Measurements from ENCODE around the gene CYP4X1.
"Not testable (repeated sequence)": the region's sequence is repeated elsewhere in the genome, so short reads cannot be mapped to it uniquely, and the experiment has no call there.

CYP4X1 gene, protein sequence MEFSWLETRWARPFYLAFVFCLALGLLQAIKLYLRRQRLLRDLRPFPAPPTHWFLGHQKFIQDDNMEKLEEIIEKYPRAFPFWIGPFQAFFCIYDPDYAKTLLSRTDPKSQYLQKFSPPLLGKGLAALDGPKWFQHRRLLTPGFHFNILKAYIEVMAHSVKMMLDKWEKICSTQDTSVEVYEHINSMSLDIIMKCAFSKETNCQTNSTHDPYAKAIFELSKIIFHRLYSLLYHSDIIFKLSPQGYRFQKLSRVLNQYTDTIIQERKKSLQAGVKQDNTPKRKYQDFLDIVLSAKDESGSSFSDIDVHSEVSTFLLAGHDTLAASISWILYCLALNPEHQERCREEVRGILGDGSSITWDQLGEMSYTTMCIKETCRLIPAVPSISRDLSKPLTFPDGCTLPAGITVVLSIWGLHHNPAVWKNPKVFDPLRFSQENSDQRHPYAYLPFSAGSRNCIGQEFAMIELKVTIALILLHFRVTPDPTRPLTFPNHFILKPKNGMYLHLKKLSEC

DNA sequence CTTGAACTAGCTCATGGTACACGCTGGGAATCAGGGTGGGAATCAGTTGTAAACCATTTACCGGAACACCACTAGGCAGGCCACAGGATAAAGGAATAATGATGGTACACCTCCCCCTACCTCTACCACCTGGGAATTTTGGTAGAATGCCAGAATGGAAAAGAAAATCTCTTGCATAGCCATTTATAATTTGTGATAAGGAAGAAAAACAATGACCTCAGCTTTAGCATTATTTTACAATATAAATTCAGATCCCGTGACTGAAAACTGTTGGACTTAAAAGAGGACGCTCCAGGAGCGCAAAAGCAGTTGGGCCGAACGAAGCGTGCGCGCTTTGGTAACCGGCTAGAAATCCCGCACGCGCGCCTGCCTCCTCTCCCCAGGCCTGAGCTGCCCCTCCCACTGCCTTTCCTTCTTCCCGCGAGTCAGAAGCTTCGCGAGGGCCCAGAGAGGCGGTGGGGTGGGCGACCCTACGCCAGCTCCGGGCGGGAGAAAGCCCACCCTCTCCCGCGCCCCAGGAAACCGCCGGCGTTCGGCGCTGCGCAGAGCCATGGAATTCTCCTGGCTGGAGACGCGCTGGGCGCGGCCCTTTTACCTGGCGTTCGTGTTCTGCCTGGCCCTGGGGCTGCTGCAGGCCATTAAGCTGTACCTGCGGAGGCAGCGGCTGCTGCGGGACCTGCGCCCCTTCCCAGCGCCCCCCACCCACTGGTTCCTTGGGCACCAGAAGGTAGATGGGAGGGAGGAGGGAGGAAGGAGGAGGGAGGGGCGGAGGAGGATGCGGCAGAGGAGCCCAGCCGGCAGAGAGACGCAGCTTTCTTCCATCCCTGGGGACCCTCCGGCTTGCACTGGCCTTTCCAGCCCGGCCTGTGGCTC lies at the start of gene CYP4X1:
CYP4X1 (plus strand) TSS at position 402 of the 873 bp plus-strand sequence; CDS start at position 551, 149 bp downstream.
- DNase-seq, result no peak

DNA sequence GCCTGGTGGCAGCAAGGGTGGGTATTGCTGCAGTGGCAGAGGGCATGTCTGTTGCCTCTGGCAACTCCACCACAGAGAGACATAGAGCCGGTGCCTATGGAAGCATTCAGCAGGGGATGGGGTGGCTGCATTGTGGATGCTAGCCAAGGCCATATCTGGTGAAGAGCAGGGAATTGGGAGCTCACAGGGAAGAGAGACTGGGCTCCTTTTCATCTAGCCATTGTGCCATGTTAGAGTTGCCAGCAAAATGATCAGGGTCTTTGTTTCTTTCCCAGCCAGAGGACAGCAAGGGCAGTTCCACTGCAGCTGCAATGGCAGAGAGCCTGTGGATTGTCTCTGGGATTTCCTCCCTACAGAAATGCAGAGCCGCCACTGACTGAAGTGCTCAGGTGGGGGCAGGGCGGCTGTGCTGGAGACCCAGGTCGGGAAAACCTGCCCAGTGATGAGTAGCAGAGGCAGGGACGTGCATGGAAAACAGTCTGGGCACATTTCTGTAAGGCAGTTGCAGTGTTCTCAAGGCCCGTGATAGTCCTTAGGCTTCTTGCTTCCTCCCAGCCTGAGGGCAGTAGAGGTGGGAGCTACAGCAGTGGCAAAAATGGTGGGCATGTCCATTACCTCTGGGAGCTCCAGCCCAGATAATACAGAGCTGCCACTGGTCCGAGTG lies 40.2 kb upstream of the CYP4X1 start:
- no peak for DNase-seq

DNA sequence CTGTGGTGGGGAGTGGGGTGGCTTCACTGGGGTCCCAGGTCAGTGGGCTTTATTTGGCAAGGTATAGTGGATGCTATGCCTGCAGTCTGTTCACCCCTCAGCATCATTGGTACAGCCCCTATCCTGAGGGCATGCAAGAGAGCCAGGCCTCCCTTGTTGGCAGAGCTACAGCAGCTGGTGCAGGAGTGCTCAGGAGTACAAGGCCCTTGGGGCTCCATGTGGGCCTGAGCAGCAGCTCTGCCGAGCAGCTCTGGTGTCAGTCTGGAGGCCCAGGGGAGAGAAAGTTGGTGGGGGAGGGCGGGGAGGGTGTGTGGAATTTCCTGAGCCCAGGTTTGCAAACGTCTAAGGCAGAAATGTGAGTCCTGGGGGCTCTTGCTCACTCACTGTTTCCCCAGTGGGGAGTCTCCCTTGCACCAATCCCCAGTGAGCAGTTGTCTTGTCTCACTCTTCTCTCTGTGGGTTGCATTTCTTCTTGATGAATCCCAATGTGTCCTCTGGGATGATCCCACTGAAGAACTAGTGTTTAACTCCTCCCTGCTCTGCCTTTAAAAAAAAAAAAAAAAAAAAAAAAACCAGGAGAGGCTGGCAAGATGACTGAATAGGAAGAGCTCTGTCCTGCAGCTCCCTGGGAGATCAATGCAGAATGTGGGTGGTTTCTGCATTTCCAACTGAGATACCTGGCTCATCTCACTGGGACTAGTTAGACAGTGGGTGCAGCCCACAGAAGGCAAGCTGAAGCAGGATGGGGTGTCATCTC lies 39.5 kb upstream of the CYP4X1 start:
- DNase-seq, result no peak

DNA sequence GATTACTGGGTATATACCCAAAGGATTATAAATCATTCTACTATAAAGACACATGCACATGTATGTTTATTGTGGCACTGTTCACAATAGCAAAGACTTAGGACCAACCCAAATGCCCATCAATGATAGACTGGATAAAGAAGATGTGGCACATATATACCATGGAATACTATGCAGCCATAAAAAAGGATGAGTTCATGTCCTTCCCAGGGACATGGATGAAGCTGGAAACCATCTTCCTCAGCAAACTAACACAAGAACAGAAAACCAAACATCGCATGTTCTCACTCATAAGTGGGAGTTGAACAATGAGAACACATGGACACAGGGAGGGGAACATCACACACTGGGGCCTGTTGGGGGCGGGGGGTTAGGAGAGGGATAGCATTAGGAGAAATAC lies 32.9 kb upstream of the CYP4X1 start:
- DNase-seq, result not testable (repeated sequence)

DNA sequence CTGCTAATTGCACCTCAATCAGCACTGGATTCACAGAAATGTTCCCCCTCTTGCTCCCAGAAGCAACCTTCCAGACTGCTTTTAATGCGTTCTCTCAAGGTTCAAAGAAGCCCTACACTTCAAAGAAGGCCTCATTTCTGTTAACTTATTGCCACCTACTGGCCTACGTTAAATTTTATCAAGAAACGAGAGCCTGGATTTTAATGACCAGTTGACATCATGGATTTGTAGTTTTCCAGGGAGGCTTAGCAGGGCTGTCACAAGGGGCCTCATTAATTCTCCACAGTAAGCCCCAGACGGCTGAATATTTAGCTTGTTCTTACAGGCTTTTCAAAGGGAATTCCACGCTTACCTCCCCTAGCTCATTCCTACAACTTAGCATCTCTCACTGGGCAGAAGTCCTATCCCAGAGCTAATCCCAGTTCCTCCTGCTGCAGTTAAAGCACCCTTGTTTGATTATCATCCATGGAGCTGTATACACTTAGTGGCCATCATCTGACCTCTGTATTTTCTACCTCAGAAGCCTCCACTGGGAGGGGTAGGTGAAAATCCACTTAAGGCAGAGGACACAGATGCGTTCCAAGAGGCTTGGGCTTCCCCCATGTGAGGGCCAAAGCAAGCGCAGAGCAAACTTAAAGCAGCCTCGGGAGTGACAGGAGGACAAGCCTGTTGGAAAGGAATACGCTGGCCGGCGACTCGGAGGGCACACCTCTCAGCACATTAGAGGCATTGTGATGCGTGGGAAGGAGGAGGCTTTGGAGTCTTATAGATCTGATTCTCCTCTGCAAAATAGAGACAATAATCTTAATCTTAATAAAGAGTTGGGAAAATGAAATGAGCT lies 32.2 kb upstream of the CYP4X1 start:
- no peak for DNase-seq

DNA sequence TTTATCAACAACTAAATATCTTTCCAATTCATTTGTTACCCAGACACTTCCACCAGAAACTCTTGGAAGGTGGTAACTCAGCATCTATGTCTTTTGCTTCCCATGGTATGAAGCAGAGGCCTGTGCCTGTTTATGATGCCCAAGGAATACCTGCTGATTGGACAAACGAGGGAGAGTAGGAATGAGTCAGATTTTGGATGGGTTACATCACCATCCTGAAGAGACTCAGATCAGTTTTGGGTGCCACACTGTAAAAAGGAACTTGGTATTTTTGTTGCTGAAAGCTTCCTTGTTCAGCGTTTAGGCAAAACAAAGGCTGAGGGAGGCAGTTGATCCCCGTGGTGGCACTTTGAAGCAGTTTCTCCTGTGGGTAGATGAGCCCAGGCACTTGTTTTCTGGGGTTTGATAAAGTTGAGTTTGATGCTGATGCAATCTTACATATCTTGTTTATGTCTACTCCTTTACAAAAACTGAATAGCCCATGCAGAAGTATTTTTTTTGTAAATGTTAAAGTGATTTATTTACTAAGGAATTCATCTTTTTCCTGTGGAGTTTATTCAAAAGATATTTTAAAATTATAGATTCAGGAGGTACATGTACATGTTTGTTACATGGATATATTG lies 26.7 kb upstream of the CYP4X1 start:
- no peak for DNase-seq

DNA sequence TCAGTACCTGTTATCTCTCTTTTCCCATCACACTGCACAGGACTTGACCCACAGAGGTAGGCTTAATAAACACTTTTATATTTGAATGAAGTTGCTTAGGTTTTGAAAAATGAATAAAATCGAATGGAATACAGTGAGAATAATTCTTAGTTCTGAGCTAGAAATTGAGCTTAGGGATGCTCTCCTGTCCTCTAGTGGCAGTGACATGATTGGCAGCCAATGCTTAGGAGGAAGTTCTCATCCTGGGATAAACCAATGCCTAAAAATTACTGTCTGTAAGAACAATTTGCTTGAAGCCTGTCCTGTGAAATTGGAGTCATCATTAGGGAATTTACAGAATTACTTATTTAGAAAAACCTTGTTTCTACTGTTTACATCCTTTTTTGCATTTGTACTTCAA lies 21.3 kb upstream of the CYP4X1 start:
- no peak for DNase-seq

DNA sequence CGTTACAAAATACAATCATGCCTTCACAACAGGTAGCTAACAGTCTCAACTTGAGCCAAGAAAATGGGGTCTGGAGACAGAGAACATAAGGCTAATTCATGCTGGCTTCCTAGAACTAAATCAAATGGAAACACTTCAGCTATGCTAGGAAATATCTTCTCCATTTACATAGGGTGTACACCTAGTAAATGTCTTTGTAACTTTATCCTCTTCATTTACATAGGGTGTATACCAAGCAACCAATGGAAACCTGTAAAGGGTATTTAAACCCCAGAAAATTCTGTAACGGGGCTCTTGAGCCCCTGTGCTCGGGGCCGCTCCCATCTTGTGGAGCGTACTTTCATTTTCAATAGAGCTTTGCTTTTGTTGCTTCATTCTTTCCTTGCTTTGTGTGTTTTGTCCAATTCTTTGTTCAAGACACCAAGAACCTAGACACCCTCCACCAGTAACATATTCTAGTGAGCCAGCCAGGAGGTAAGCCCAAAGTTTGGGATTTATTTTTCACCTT lies 19.5 kb upstream of the CYP4X1 start:
- DNase-seq, result no peak

DNA sequence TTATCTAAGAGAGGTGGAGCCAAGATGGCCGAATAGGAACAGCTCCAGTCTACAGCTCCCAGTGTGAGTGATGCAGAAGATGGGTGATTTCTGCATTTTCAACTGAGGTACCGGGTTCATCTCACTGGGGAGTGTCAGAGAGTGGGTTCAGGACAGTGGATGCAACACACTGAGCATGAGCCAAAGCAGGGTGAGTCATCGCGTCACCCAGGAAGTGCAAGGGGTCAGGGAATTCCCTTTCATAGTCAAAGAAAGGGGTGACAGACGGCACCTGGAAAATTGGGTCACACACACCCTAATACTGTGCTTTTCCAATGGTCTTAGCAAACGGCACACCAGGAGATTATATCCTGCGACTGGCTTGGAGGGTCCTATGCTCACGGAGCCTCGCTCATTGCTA lies 17.0 kb upstream of the CYP4X1 start:
- not testable (repeated sequence) for DNase-seq

DNA sequence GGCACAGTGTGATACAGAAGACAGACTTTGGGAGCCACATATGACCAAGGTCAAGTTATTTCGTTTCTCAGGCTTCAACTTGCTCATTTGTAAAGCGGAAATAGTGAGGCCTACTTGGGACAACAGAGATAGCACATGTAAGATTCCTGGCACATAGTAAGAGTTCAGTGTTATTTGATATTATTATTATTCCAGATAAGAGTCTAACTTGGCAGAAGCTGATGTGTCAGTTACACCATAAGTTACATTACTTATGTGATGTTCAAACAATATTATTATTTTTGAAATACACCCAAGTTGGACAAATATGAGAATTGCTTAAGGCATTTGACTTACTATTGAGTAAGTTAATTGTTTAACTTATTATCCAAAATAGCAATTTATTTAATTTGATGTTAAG lies 10.2 kb upstream of the CYP4X1 start:
- no peak for DNase-seq

DNA sequence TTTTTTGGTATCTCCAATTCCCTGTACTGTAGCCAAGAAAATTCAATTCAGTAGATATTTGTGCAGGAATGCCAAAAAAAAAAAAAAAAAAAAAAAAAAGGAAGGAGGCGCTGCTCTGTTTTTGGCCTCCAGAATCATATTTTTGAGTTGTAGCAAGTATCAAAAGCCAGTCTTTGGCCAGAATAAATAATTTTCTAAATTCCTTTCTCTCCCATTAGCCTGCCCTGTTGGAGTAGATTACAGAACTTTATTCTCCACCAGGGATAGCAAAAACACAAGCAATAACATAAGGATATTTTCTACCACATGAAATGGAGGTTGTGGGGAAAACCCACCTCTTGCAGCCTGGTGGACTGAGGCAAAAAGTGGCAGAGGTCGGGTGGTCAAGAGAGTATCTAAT lies 2.4 kb upstream of the CYP4X1 start:
- no peak for DNase-seq

DNA sequence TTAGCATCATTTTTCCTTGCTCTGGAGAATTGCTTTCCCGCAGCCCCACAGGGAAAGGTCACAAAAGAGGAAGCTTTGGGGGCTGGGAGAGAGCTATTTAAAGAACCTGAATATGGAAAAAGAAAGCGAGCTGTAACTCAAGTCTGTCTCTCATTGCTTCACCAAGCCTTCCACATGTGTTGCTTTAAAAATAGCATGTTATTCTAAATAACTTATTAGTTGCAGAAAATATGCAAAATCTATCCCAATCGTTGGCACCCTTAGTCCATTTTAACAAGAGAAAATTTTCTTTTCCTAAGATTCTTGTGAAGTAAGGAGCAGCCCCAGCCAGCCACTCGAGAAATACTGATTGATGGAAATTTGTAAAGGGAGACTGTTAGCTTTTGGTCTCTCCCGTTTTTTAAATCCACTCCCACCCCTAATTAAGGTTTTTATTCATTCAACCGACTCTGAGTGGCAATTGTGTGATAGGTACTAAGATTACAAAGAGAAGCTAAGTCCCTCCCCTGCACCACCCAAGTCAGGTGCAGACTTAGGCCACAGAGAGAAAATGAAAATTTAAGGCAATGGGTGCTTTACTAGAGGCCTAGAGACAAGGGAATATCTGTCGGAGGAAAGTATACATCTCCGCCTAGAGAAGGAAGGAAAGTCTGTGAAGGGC lies 802 bp downstream of the CYP4X1 start:
- DNase-seq, result no peak

DNA sequence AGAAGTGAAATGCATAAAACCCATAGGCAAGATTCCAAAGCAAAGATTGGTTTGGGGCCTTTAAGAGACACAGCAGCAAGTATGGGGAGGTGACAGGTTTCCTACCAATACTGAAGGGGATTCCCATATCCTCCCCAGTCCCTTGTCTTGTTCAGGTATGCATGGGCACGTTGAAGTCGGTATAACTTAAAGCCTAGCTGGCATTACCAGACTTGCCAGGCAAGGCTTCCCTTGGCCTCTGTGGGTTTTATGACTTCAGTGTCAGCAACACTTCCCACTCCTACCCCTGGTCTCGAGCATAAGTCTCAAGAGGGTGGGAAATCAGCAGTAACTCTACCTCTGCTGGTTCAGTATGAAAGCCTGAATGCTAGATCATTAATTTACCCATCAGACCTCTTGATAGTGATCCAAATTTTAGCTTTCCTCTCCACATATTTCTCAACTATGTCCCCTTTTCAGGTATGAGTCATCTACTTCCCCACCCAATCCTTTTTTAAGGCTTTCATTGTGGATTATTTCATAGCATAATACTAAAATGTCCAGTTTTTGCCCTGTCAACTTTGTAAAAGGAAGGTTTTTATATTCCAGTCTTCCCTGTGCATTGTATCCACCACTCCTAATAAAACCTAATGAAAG lies 6.8 kb downstream of the CYP4X1 start:
- DNase-seq, result no peak

DNA sequence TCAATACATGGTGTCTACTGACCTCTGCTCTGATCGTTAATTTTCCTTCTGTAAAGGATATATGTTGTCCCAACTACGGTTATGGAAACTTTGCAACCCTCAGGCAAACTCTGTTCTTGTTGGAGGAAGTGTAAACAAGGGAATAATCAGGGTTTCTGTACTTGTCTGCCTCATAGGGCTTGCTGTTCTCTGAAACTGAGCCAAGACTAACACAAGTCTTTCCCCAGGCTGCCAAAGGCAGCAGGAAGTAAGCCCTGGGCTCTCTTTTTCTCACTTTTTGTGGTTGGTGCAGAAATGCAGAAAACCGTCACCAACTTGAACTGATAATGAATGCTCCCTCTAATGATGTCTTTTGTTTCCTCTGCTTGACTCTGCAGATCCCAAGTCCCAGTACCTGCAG lies 7.6 kb downstream of the CYP4X1 start:
- no peak for DNase-seq

DNA sequence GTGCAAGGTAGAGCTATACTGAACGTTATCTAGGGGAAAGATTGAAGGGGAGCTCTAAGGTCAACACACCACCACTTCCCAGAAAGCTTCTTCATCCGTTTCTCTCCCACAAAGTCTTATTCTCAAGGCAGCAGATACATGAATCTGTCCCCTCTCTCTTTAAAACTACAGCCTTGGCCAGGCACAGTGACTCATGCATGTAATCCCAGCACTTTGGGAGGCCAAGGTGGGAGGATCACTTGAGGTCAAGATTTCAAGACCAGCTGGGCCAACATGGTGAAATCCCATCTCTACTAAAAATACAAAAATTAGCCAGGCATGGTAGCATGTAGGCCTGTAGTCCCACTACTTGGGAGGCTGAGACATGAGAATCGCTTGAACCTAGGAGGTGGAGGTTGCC lies 8.1 kb downstream of the CYP4X1 start:
- DNase-seq, result no peak

DNA sequence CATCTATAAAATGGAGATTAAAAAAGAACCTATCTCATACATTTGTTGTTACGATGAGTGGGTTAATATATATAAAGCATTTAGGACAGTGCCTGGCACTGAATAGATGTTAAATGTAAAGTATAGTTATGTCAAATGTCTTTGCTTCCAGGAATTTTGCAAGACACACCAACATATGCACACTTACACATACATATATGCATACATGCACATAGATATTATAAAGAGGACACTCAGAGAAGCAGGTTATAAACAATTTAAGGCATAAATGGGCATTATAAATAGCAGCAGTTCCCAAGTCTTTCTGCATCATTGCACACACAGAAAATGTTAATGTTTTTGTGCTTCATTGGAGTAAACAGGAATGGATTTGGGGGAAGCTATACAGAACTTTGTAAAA lies 13.3 kb downstream of the CYP4X1 start:
- DNase-seq, result no peak

DNA sequence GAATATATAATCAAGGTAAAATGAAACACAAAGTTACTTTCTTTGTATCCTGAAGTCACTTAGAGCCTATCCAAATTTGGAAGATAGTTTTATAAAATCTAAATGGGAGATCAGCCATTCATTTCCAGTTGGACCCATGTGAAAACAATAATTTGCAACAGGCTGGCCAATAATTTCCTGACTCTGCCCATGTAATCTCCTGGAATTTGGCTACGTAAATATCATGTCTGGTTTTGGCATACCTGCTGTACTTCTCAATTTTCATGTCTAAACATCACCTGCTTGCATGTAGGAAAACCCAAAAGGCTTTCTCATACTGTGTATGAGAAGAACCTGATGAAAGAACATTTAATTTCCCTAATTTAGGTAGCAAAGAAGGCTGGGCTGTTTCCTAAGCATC lies 35.9 kb downstream of the CYP4X1 start:
- no peak for DNase-seq

DNA sequence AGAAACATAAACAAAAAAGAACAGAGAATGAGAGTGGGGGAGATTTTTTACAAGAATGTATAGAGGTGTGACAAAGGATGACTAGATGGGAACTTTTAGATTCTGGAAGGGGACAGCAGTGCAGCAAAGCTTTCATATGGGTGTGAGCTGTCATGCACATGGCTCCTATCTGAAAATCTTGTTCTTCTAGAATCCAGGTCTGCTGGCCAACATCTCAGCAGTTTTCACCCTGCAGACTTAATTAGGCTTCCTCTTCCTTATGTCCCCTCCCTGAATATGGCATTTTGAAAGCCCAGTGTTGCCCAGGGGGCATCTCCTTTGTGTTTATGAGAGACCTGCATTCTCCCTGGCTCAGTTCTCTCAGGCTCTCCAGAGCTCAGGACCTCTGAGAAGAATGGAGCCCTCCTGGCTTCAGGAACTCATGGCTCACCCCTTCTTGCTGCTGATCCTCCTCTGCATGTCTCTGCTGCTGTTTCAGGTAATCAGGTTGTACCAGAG lies 43.7 kb downstream of the CYP4X1 start, which contains the start of gene CYP4Z1:
CYP4Z1 (plus strand) TSS at position 135 of the 498 bp plus-strand sequence; CDS start at position 395, 260 bp downstream.
- no peak for DNase-seq

DNA sequence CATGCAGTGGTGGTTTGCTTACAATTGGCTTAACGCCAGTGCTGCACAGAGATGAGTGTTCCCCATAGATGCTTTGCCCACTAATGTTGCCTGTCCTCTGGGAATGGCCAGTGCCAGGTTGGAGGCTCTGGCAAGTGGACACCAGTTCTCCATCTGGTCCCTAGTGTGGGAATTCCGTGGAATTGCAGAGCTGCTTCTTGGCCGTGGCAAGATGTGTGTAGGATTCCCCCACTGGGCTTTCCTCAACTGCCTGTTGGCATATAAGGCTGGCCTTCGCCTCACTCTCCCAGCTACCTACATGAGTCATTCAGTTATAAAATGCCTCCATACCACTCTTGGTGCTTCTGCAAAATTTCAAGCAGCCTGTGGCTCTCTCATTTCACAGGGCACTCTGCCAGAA lies 45.6 kb downstream of the CYP4X1 start:
- DNase-seq, result not testable (repeated sequence)
